HepG2 (cell line): ENCODE measurements around the gene MUC6. TPM values are rescaled to one million over a fixed set of nuclear protein-coding genes. Genes with fewer than 3 reads are reported as not detected.

Source experiments
- ATAC-seq: fragments of 200-7000 bp; cut with Tn5 transposase; 3 replicates; pipeline ENCODE4 v1.9.1; 2020; ENCODE audit warnings: mild to moderate bottlenecking, moderate library complexity
- BruUV-seq: library from RNA; stranded (reverse); fragments of 400-500 nt; replicated peaks from 2 replicates; lab custom pipeline; 2021; lab: Mats Ljungman, UMichigan
- CTCF ChIA-PET: fragments of 300-600 bp; formaldehyde crosslinking; extraction: SDS; loops from one replicate; lab custom pipeline; 2021; ENCODE audit warnings: low total read pairs, inconsistent platforms, low intra/inter-chr PET ratio; lab: Yijun Ruan, JAX
- POLR2A ChIA-PET: fragments of 350-600 bp; sonication (Branson Sonifier 250); formaldehyde crosslinking; loops from one replicate; lab custom pipeline; 2020; ENCODE audit warnings: antibody characterized with exemption, inconsistent platforms; lab: Yijun Ruan, JAX
- DNase-seq: peaks from one replicate; pipeline ENCODE4 v3.0.0-alpha.2; 2015; ENCODE audit warnings: low spot score
- FAIRE-seq: peaks from 3 replicates; lab custom pipeline; 2011; peaks lifted over from hg19 to GRCh38; lab: Jason Lieb, UNC
- H2AFZ ChIP-seq: one replicate; pipeline ENCODE4 v1.6.1; 2011; ENCODE audit warnings: low read length, inconsistent platforms
- H3K27ac ChIP-seq: fragments of 300-600 bp; 3 replicates; pipeline ENCODE4 v1.8.0; 2011; ENCODE audit warnings: mixed run types, mild to moderate bottlenecking, mixed read lengths, low read length, inconsistent platforms; ENCODE audit not compliant: insufficient read depth; ENCODE audit errors: extremely low read length
- H3K27me3 ChIP-seq, 2 experiments: fragments of 200-600 bp in 1 of 2; 2 replicates in 1 of 2; 3 replicates in 1 of 2; pipeline versions ENCODE4 v1.6.0 to v1.8.0; 2011; ENCODE audit warnings: low read length in 2 of 2, mild to moderate bottlenecking in 2 of 2, moderate library complexity in 2 of 2, inconsistent platforms in 1 of 2; ENCODE audit not compliant: insufficient read depth in 2 of 2, control insufficient read depth in 1 of 2
- H3K36me3 ChIP-seq, 2 experiments: fragments of 200-600 bp in 1 of 2; replicated peaks in 1 of 2; 2 replicates in 1 of 2; 3 replicates in 1 of 2; pipeline versions ENCODE4 v1.5.1 to v1.8.0; 2011; ENCODE audit warnings: low read length in 2 of 2, inconsistent platforms in 1 of 2; ENCODE audit not compliant: insufficient read depth in 2 of 2, control insufficient read depth in 1 of 2
- H3K4me1 ChIP-seq: 2 replicates; pipeline ENCODE4 v1.5.1; 2012; ENCODE audit warnings: low read length, inconsistent platforms; ENCODE audit not compliant: insufficient read depth
- H3K4me2 ChIP-seq: 2 replicates; pipeline ENCODE4 v1.6.0; 2011; ENCODE audit warnings: low read depth, low read length, inconsistent platforms
- H3K4me3 ChIP-seq, 3 experiments: fragments of 200-600 bp in 1 of 3; sonication (generic), shearing (Covaris generic) in 1 of 3; replicated peaks in 1 of 3; 2 replicates each; pipeline ENCODE4 v1.5.1; 2011 to 2016; ENCODE audit warnings: low read length in 3 of 3, inconsistent platforms in 2 of 3, low read depth in 2 of 3, mild to moderate bottlenecking in 2 of 3, control low read depth in 1 of 3, mixed read lengths in 1 of 3; ENCODE audit not compliant: insufficient read depth in 1 of 3
- H3K79me2 ChIP-seq: one replicate; pipeline ENCODE4 v1.6.1; 2011; ENCODE audit warnings: low read length, inconsistent platforms; ENCODE audit not compliant: insufficient read depth
- H3K9ac ChIP-seq: 2 replicates; pipeline ENCODE4 v1.6.0; 2011; ENCODE audit warnings: mild to moderate bottlenecking, low read depth, low read length, inconsistent platforms; ENCODE audit not compliant: insufficient read depth
- H3K9me3 ChIP-seq: 2 replicates; pipeline ENCODE4 v1.5.1; 2012; ENCODE audit warnings: mild to moderate bottlenecking, low read length
- H4K20me1 ChIP-seq: 2 replicates; pipeline ENCODE4 v1.6.0; 2011; ENCODE audit warnings: inconsistent platforms, mild to moderate bottlenecking, low read length, moderate library complexity; ENCODE audit not compliant: insufficient read depth
- ATF7 ChIP-seq, 2 experiments: fragments of 450-650 bp in 1 of 2; sonication (generic) in 1 of 2; formaldehyde crosslinking in 1 of 2; IDR thresholded peaks; 2 replicates each; pipeline versions ENCODE4 v1.4.0 to v1.6.1; 2016 to 2020; ENCODE audit warnings: antibody characterized with exemption in 1 of 2, mild to moderate bottlenecking in 1 of 2, missing genetic modification reagents in 1 of 2
- CHCHD3 ChIP-seq: sonication (generic); formaldehyde crosslinking; IDR thresholded peaks from 2 replicates; pipeline ENCODE4 v1.8.0; 2022; ENCODE audit warnings: mild to moderate bottlenecking, missing genetic modification reagents, moderate library complexity
- CREB1 ChIP-seq, 2 experiments: fragments of 450-650 bp in 1 of 2; IDR thresholded peaks; 2 replicates each; pipeline ENCODE4 v1.6.1; 2016 to 2017; ENCODE audit warnings: control low read depth in 1 of 2, mild to moderate bottlenecking in 1 of 2, missing compliant biosample characterization in 1 of 2, missing genetic modification characterization in 1 of 2
- HCFC1 ChIP-seq: fragments of 150-350 bp; IDR thresholded peaks from 2 replicates; pipeline ENCODE4 v1.6.1; 2014; ENCODE audit warnings: low read depth, low read length
- MAFK ChIP-seq, 2 experiments: IDR thresholded peaks in 1 of 2; conservative IDR thresholded peaks in 1 of 2; 2 replicates each; pipeline ENCODE4 v1.6.1; 2011; ENCODE audit warnings: improper control_type of control experiment in 2 of 2, low read length in 2 of 2
- MTA3 ChIP-seq: sonication (generic); formaldehyde crosslinking; IDR thresholded peaks from 2 replicates; pipeline ENCODE4 v1.4.0; 2020; ENCODE audit warnings: missing genetic modification reagents
- ZNF343 ChIP-seq: sonication (generic); formaldehyde crosslinking; IDR thresholded peaks from 2 replicates; pipeline ENCODE4 v1.4.0; 2020; ENCODE audit warnings: mild to moderate bottlenecking, missing genetic modification reagents
- WGBS: methylation state at CpG from one replicate; pipeline ENCODE4 v1.1.6; 2017; ENCODE audit warnings: low lambda C conversion rate; 5-methylcytosine and 5-hydroxymethylcytosine counted together
- in situ Hi-C: cut with HindIII; loops from 2 replicates; pipeline ENCODE4 v1.10.0; 2017; ENCODE audit warnings: low pct_unique_long_range_greater_than_20kb; ENCODE audit not compliant: extremely low pct_ligation_motif_present
- intact Hi-C: fragments of 100-400 bp; cut with micrococcal nuclease; formaldehyde crosslinking; loops from one replicate; pipeline ENCODE4 v1.10.0; 2022; ENCODE audit not compliant: unreplicated experiment
- polyA plus RNA-seq, 8 experiments: library from polyadenylated mRNA; depleted of rRNA in 3 of 8; stranded (reverse) in 7 of 8; unstranded in 1 of 8; fragments of >200 nt; fragmentation: Illumina TruSeq in 4 of 8; extraction: Trizol in 4 of 8; gene quantifications; 2 replicates each; pipeline versions ENCODE4 v1.2.1 to v1.2.3, GENCODE V29; 2011 to 2016; ENCODE audit warnings: low read depth in 4 of 8, missing spikeins in 1 of 8, mixed read lengths in 1 of 8; ENCODE audit not compliant: insufficient read depth in 1 of 8
- total RNA-seq, 5 experiments: library from RNA; depleted of rRNA; stranded (reverse); fragments of >200 nt; fragmentation: Illumina TruSeq; extraction: Trizol; gene quantifications; 2 replicates each; pipeline ENCODE4 v1.2.3, GENCODE V29; 2016; ENCODE audit warnings: low read depth in 1 of 5
- TF ChIP-seq, protein P1 (sequence below): sonication (generic); formaldehyde crosslinking; conservative IDR thresholded peaks from 2 replicates; pipeline ENCODE4 v1.8.1; 2023; ENCODE audit warnings: missing genetic modification reagents
- TF ChIP-seq, protein P2 (sequence below): sonication (generic); formaldehyde crosslinking; conservative IDR thresholded peaks from 2 replicates; pipeline ENCODE4 v1.4.0; 2020; ENCODE audit warnings: mild to moderate bottlenecking, missing genetic modification reagents, moderate library complexity

The MUC6 gene
- total and polyA plus RNA-seq, 2 of the 13 experiments (the other 11 are each of a cell fraction or from before 2014, with no cell fraction given), result not detected

GRCh38 chr11:1072821-1073231, 36.3 kb upstream of the MUC6 start:
- no peak overlapping the region for H2AFZ ChIP-seq
- WGBS, result 26% methylated on average over 7 of the region's 9 CpGs
- H3K4me1 ChIP-seq, result peaks cover 31% of the 10 kb centered on the region
- ATAC-seq (no peak), FAIRE-seq (no peak), DNase-seq (no peak)
- no TSS peak for BruUV-seq
- peak overlapping the region in 1 of 3 experiments; percentile 22; a peak in 1 of 6 replicates for H3K4me3 ChIP-seq
- intact Hi-C loops, result no loop called here
- no peak overlapping the region for H3K9ac ChIP-seq
- peaks cover 14 to 40% of the 10 kb centered on the region in 2 experiments; a peak in 4 of 5 replicates for H3K27me3 ChIP-seq
- no peaks in the 10 kb centered on the region for H3K36me3 ChIP-seq
- H3K4me2 ChIP-seq, result peak overlapping the region; percentile 35
- in situ Hi-C loops, result no loop called here
- H3K79me2 ChIP-seq, result no peaks in the 10 kb centered on the region
- no peak overlapping the region for H3K27ac ChIP-seq
- POLR2A ChIA-PET, result no interaction called here
- no peaks in the 10 kb centered on the region for H3K9me3 ChIP-seq
- TF ChIP-seq MAFK (conservative IDR thresholded peaks at IDR 0.05 in 1 of 2, IDR thresholded peaks at IDR 0.05 in 1 of 2; ENCODE audit: low read length in 2 of 2) (no peak), ZNF343 (CRISPR knock-in tag) (no peak)
- CTCF ChIA-PET, result no interaction called here
- no peaks in the 10 kb centered on the region for H4K20me1 ChIP-seq

DNA sequence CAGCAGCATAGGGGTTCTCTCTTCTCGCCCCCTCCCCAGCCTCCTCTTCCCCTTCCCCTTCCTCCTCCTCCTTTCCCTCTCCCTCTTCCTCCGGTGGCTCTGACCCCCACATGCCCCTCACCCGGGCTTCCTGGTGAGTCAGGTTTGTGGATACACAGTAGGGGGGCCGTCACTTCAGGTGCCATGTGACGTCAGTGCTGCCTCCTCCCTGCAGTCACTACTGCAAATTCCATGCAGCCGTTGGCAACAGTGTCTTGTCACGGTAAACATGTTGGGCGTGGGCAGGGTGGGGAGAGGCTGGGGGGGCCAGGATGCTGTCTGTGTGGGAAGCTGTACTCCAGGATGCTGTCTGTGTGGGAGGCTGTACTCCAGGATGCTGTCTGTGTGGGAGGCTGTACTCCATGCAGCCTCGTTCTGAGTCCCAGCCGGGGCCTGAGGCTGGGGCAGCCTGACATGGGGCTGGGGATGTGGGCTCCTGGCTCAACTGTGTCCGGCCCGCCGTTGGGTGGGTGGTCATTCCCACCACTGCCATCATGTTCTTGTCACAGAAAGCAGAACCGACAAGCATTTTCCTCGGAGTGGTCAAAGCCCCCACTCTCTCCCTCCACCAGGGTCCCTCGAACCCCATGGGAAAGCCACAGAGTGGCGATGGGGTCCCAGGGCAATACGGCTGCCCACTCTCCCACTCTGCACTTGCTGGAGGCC, 35.8 kb upstream of the MUC6 start:
- no peak overlapping the region for H3K4me3 ChIP-seq
- H3K9ac ChIP-seq, result no peak overlapping the region
- TF ChIP-seq CHCHD3 (CRISPR knock-in tag) (no peak), HCFC1 (no peak), CREB1 (IDR thresholded peaks at IDR 0.05) (peak; percentile 93), CREB1 (CRISPR knock-in tag; IDR thresholded peaks at IDR 0.05) (no peak), ATF7 (IDR thresholded peaks at IDR 0.05) (peak; percentile 16; the same call in 1 of the 2 replicates), ATF7 (CRISPR knock-in tag; IDR thresholded peaks at IDR 0.05) (no peak), MTA3 (no peak), ZNF343 (CRISPR knock-in tag) (no peak)
- TF ChIP-seq, protein P1, sequence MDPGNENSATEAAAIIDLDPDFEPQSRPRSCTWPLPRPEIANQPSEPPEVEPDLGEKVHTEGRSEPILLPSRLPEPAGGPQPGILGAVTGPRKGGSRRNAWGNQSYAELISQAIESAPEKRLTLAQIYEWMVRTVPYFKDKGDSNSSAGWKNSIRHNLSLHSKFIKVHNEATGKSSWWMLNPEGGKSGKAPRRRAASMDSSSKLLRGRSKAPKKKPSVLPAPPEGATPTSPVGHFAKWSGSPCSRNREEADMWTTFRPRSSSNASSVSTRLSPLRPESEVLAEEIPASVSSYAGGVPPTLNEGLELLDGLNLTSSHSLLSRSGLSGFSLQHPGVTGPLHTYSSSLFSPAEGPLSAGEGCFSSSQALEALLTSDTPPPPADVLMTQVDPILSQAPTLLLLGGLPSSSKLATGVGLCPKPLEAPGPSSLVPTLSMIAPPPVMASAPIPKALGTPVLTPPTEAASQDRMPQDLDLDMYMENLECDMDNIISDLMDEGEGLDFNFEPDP (CRISPR knock-in tag), result no peak
- TF ChIP-seq, protein P2, sequence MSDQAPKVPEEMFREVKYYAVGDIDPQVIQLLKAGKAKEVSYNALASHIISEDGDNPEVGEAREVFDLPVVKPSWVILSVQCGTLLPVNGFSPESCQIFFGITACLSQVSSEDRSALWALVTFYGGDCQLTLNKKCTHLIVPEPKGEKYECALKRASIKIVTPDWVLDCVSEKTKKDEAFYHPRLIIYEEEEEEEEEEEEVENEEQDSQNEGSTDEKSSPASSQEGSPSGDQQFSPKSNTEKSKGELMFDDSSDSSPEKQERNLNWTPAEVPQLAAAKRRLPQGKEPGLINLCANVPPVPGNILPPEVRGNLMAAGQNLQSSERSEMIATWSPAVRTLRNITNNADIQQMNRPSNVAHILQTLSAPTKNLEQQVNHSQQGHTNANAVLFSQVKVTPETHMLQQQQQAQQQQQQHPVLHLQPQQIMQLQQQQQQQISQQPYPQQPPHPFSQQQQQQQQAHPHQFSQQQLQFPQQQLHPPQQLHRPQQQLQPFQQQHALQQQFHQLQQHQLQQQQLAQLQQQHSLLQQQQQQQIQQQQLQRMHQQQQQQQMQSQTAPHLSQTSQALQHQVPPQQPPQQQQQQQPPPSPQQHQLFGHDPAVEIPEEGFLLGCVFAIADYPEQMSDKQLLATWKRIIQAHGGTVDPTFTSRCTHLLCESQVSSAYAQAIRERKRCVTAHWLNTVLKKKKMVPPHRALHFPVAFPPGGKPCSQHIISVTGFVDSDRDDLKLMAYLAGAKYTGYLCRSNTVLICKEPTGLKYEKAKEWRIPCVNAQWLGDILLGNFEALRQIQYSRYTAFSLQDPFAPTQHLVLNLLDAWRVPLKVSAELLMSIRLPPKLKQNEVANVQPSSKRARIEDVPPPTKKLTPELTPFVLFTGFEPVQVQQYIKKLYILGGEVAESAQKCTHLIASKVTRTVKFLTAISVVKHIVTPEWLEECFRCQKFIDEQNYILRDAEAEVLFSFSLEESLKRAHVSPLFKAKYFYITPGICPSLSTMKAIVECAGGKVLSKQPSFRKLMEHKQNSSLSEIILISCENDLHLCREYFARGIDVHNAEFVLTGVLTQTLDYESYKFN, result no peak
- TF ChIP-seq, all 625 proteins: peak for 2
- in situ Hi-C loops, result no loop called here
- no peaks in the 10 kb centered on the region for H3K79me2 ChIP-seq
- ATAC-seq (no peak), DNase-seq (no peak), FAIRE-seq (no peak)
- no peak overlapping the region for H3K27ac ChIP-seq
- WGBS, result 2% methylated on average over 8 of the region's 18 CpGs
- POLR2A ChIA-PET, result no interaction called here
- no peak overlapping the region for H3K4me2 ChIP-seq
- H3K36me3 ChIP-seq, result no peaks in the 10 kb centered on the region
- H3K9me3 ChIP-seq, result no peaks in the 10 kb centered on the region
- peaks cover 35% of the 10 kb centered on the region for H3K4me1 ChIP-seq
- BruUV-seq, result no TSS peak
- no peaks in the 10 kb centered on the region for H4K20me1 ChIP-seq
- CTCF ChIA-PET, result no interaction called here
- intact Hi-C loops, result no loop called here
- H2AFZ ChIP-seq, result no peak overlapping the region
- peaks cover 14 to 40% of the 10 kb centered on the region in 2 experiments; a peak in 4 of 5 replicates for H3K27me3 ChIP-seq
